PC-3 (cell line): ENCODE results near the gene ANKS1B. TPM values are rescaled to one million over a fixed set of nuclear protein-coding genes. Genes with fewer than 3 reads are reported as not detected.

Experiments used
- ATAC-seq: fragments of 200-7000 bp; cut with Tn5 transposase; 2 replicates; pipeline ENCODE4 v1.9.1; 2020; ENCODE audit warnings: mild to moderate bottlenecking, moderate library complexity
- BruUV-seq: library from RNA; stranded (reverse); fragments of 400-500 nt; replicated peaks from 2 replicates; lab custom pipeline; 2021; lab: Mats Ljungman, UMichigan
- CTCF ChIA-PET: fragments of 300-600 bp; sonication (Branson Sonifier 250); formaldehyde crosslinking; loops from one replicate; lab custom pipeline; 2022; ENCODE audit warnings: antibody characterized with exemption; lab: Charles Lee
- POLR2A ChIA-PET: fragments of 300-600 bp; sonication (Branson Sonifier 250); formaldehyde crosslinking; loops from one replicate; lab custom pipeline; 2022; ENCODE audit warnings: antibody characterized with exemption; ENCODE audit not compliant: unreplicated experiment; lab: Charles Lee
- DNase-seq: peaks from one replicate; pipeline ENCODE4 v3.0.0-alpha.2; 2015
- H2AFZ ChIP-seq: fragments of 300-600 bp; sonication (generic); 2 replicates; pipeline ENCODE4 v1.6.0; 2016; ENCODE audit warnings: antibody characterized with exemption, low read length
- H3F3A ChIP-seq: fragments of 300-600 bp; sonication (generic); one replicate; pipeline ENCODE4 v1.6.0; 2017; ENCODE audit warnings: antibody characterized with exemption, low read length, control low read depth, mild to moderate bottlenecking; ENCODE audit not compliant: unreplicated experiment
- H3K27ac ChIP-seq: fragments of 300-600 bp; sonication (generic); 2 replicates; pipeline ENCODE4 v1.5.1; 2016; ENCODE audit warnings: mild to moderate bottlenecking, low read length
- H3K27me3 ChIP-seq: fragments of 300-600 bp; sonication (generic); 2 replicates; pipeline ENCODE4 v1.6.1; 2016; ENCODE audit warnings: low read length, mixed read lengths
- H3K36me3 ChIP-seq: fragments of 300-600 bp; sonication (generic); 2 replicates; pipeline ENCODE4 v1.6.1; 2016; ENCODE audit warnings: low read depth, mixed run types, low read length, mixed read lengths
- H3K4me1 ChIP-seq: fragments of 300-600 bp; sonication (generic); 2 replicates; pipeline ENCODE4 v1.5.1; 2016; ENCODE audit warnings: low read length; ENCODE audit not compliant: insufficient read depth
- H3K4me2 ChIP-seq: fragments of 300-600 bp; sonication (generic); 2 replicates; pipeline ENCODE4 v1.6.0; 2016; ENCODE audit warnings: low read length
- H3K4me3 ChIP-seq: fragments of 300-600 bp; sonication (generic); 2 replicates; pipeline ENCODE4 v1.5.1; 2016; ENCODE audit warnings: mild to moderate bottlenecking, low read length, mixed read lengths
- H3K79me2 ChIP-seq: fragments of 300-600 bp; sonication (generic); 2 replicates; pipeline ENCODE4 v1.6.1; 2017; ENCODE audit warnings: low read length, mixed read lengths
- H3K9ac ChIP-seq: fragments of 300-600 bp; sonication (generic); 2 replicates; pipeline ENCODE4 v1.6.0; 2016; ENCODE audit warnings: mild to moderate bottlenecking, low read length
- H3K9me2 ChIP-seq: fragments of 300-600 bp; sonication (generic); replicated peaks from 2 replicates; pipeline ENCODE4 v1.6.1; 2016; ENCODE audit warnings: mixed run types, low read length, mixed read lengths
- H3K9me3 ChIP-seq: fragments of 300-600 bp; sonication (generic); 2 replicates; pipeline ENCODE4 v1.6.1; 2016; ENCODE audit warnings: low read length, mixed read lengths
- H4K20me1 ChIP-seq: fragments of 300-600 bp; sonication (generic); 2 replicates; pipeline ENCODE4 v1.6.1; 2016; ENCODE audit warnings: low read length, mixed read lengths
- EZH2 ChIP-seq: fragments of 300-600 bp; sonication (generic); IDR thresholded peaks from one replicate; pipeline ENCODE4 v1.6.1; 2017; ENCODE audit warnings: antibody characterized with exemption, mild to moderate bottlenecking, low read length; ENCODE audit not compliant: unreplicated experiment
- EZH2phosphoT487 ChIP-seq: fragments of 300-600 bp; sonication (generic); IDR thresholded peaks from 2 replicates; pipeline ENCODE4 v1.6.1; 2018; ENCODE audit warnings: mild to moderate bottlenecking, antibody characterized with exemption, low read length, borderline replicate concordance
- intact Hi-C: fragments of 100-400 bp; cut with micrococcal nuclease; formaldehyde crosslinking; loops from 2 replicates; pipeline ENCODE4 v1.9.0; 2023
- total RNA-seq: library from RNA; depleted of rRNA; stranded (reverse); fragments of >200 nt; gene quantifications from 2 replicates; pipeline ENCODE4 v1.2.3, GENCODE V29; 2014
- TF ChIP-seq, protein P1 (sequence below): fragments of 300-600 bp; sonication (generic); conservative IDR thresholded peaks from 2 replicates; pipeline ENCODE4 v1.5.1; 2017; ENCODE audit warnings: antibody characterized with exemption, low read depth, mild to moderate bottlenecking, low read length

ANKS1B gene
- total RNA-seq, 1 experiment from 2014 or later, result 0.07 TPM

DNA sequence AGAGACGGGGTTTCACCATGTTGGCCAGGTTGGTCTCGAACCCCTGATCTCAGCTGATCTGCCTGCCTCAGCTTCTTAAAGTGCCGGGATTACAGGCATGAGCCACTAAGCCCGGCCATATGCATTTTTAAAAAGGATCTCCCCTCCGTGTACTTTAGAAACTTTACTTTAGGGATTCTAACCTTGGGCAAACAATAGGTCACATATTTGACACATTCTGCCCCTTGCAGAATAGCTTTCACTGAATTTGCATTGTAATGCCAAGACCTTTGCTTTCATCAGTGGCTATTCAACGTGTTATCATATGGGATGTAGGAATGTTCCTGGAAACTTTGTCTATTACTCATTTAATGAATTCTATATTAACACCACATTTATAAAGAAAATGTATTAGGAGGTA is 11.4 kb upstream of the ANKS1B start:
- Histone ChIP-seq H3K4me1 (no peaks in the 10 kb centered on the region), H3K27ac (no peak overlapping the region), H3K4me2 (no peak overlapping the region), H2AFZ (no peak overlapping the region), H3K9ac (no peak overlapping the region), H3K9me3 (no peaks in the 10 kb centered on the region), H3K4me3 (no peak overlapping the region), H3K79me2 (no peaks in the 10 kb centered on the region), H3K36me3 (no peaks in the 10 kb centered on the region), H3K9me2 (no peaks in the 10 kb centered on the region), H4K20me1 (no peaks in the 10 kb centered on the region), H3F3A (no peaks in the 10 kb centered on the region), H3K27me3 (0 out of 2 replicates have a peak, but pooled peaks cover 4% of the 10 kb centered on the region)
- ATAC-seq (no peak), DNase-seq (no peak)
- TF ChIP-seq EZH2, result no peak
- intact Hi-C loops, result no loop called here
- ChIA-PET POLR2A (no interaction called here), CTCF (no interaction called here)
- no TSS peak for BruUV-seq

- intact Hi-C loops, result loop anchor here (2.0 to 10.0 kb wide), 2 partner anchors 175 to 239 kb away; no protein-coding TSS in a partner anchor
- TF ChIP-seq EZH2 (no peak), EZH2phosphoT487 (no peak)
- TF ChIP-seq, protein P1, sequence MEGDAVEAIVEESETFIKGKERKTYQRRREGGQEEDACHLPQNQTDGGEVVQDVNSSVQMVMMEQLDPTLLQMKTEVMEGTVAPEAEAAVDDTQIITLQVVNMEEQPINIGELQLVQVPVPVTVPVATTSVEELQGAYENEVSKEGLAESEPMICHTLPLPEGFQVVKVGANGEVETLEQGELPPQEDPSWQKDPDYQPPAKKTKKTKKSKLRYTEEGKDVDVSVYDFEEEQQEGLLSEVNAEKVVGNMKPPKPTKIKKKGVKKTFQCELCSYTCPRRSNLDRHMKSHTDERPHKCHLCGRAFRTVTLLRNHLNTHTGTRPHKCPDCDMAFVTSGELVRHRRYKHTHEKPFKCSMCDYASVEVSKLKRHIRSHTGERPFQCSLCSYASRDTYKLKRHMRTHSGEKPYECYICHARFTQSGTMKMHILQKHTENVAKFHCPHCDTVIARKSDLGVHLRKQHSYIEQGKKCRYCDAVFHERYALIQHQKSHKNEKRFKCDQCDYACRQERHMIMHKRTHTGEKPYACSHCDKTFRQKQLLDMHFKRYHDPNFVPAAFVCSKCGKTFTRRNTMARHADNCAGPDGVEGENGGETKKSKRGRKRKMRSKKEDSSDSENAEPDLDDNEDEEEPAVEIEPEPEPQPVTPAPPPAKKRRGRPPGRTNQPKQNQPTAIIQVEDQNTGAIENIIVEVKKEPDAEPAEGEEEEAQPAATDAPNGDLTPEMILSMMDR, result no peak
- H3K27ac ChIP-seq, result no peak overlapping the region
- H3F3A ChIP-seq, result no peaks in the 10 kb centered on the region
- DNase-seq, result no peak
- peaks cover 52% of the 10 kb centered on the region for H3K27me3 ChIP-seq
- H2AFZ ChIP-seq, result peak overlapping the region; percentile 89; the same call in 1 of the 2 replicates
- no peaks in the 10 kb centered on the region for H3K9me3 ChIP-seq
- ATAC-seq, result no peak
- no peaks in the 10 kb centered on the region for H4K20me1 ChIP-seq
- peak overlapping the region; percentile 73 for H3K4me3 ChIP-seq
- H3K79me2 ChIP-seq, result no peaks in the 10 kb centered on the region
- BruUV-seq, result no TSS peak
- 0 out of 2 replicates have a peak, but pooled peaks cover 4% of the 10 kb centered on the region for H3K4me1 ChIP-seq
- H3K9ac ChIP-seq, result no peak overlapping the region
- H3K4me2 ChIP-seq, result peak overlapping the region; percentile 95
- no peaks in the 10 kb centered on the region for H3K36me3 ChIP-seq
- H3K9me2 ChIP-seq, result no peaks in the 10 kb centered on the region
- ChIA-PET POLR2A (no interaction called here), CTCF (no interaction called here)
These were observed 895 bp upstream of the ANKS1B start for GRCh38 chr12:99985631-99986030.

- no peak for DNase-seq
- Histone ChIP-seq H3K9ac (no peak overlapping the region), H3K27ac (no peak overlapping the region)
These were observed 414 bp upstream of the ANKS1B start for GRCh38 chr12:99985129-99985570.

More at GRCh38 chr12:99985129-99985570, 414 bp upstream of the ANKS1B start:
- Histone ChIP-seq H3K4me2 (peak overlapping the region; percentile 95), H3K9me3 (no peaks in the 10 kb centered on the region), H2AFZ (peak overlapping the region; percentile 89), H3K4me3 (peak overlapping the region; percentile 73), H4K20me1 (no peaks in the 10 kb centered on the region), H3F3A (no peaks in the 10 kb centered on the region), H3K36me3 (no peaks in the 10 kb centered on the region), H3K27me3 (peaks cover 53% of the 10 kb centered on the region), H3K9me2 (no peaks in the 10 kb centered on the region), H3K4me1 (0 out of 2 replicates have a peak, but pooled peaks cover 4% of the 10 kb centered on the region), H3K79me2 (no peaks in the 10 kb centered on the region)
- intact Hi-C loops, result loop anchor here (2.0 to 10.0 kb wide), 2 partner anchors 174 to 240 kb away; no protein-coding TSS in a partner anchor
- BruUV-seq, result no TSS peak
- CTCF ChIA-PET, result no interaction called here
- peak; percentile 45 for ATAC-seq
- TF ChIP-seq, protein P1, result no peak
- peak; percentile 23 for TF ChIP-seq EZH2
- POLR2A ChIA-PET, result no interaction called here
